Measurements from ENCODE around the gene GAB1.

DNA sequence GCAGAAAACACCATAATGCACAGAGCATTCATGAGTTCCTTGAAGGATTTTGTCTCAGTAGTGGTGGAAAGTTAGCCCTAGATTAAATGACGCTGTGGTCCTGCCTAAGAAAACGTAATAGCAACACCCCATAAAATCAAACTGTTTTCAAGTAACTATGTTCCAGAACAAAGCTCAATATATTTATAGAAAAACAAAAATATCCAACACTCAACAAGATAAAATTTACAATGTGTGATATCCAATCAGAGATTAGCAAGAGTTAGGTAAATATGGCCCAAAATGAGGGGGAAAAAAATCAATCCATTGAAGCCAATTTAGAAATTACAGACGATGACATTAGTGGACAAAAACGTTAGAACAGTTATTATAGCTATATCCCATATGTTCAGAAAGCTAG is 9.9 kb upstream of the GAB1 start:
- TF ChIP-seq, protein P1, sequence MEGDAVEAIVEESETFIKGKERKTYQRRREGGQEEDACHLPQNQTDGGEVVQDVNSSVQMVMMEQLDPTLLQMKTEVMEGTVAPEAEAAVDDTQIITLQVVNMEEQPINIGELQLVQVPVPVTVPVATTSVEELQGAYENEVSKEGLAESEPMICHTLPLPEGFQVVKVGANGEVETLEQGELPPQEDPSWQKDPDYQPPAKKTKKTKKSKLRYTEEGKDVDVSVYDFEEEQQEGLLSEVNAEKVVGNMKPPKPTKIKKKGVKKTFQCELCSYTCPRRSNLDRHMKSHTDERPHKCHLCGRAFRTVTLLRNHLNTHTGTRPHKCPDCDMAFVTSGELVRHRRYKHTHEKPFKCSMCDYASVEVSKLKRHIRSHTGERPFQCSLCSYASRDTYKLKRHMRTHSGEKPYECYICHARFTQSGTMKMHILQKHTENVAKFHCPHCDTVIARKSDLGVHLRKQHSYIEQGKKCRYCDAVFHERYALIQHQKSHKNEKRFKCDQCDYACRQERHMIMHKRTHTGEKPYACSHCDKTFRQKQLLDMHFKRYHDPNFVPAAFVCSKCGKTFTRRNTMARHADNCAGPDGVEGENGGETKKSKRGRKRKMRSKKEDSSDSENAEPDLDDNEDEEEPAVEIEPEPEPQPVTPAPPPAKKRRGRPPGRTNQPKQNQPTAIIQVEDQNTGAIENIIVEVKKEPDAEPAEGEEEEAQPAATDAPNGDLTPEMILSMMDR (IDR thresholded peaks at IDR 0.05; ENCODE audit: insufficient read depth, low read length, poor library complexity, severe bottlenecking): no peak
- TF ChIP-seq EZH2phosphoT487 (conservative IDR thresholded peaks at IDR 0.05; ENCODE audit: low read length): no peak

All from SU-DHL-6 (cell line).